ENCODE measurements around the gene PRSS57.

DNA sequence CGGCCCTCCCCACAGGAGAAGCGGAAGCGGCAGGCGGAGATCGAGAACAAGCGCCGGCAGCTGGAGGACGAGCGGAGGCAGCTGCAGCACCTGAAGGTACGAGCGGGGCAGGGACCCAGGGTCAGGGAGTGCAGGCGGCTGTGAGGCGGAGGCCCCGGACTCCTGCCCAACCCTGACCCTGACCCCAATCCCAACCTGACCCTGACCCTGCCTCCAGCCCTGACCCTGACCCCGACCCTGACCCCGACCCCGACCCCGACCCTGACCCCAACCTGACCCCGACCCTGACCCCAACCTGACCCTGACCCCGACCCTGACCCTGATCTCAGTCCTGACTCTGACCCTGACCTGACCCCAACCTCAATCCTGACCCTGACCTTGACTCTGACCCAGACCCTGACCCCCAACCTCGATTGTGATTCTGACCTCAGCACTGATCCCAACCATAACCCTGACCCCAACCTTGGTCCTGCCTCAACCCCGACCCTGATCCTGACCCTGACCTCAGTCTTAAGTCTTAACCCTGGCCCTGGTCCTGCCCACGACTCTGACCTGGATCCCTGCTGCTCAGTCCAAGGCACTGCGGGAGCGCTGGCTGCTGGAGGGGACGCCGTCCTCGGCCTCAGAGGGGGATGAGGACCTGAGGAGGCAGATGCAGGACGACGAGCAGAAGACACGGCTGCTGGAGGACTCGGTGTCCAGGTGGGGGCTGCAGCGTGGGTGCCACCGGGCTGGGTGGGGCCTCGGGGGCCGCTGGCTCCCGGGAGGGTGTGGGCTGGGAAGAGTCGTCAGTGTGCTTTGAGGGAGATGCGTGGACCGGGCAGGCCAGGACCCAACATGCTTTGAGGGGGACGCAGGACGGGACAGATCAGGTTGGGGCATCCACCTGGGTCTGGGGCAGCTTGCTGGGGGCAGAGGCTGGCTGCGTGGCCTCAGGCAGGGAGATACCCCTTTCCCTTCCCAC, 32.0 kb upstream of the PRSS57 start:
- no peak for TF ChIP-seq CREB1 (IDR thresholded peaks at IDR 0.05)
- TF ChIP-seq, protein P1, sequence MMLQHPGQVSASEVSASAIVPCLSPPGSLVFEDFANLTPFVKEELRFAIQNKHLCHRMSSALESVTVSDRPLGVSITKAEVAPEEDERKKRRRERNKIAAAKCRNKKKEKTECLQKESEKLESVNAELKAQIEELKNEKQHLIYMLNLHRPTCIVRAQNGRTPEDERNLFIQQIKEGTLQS (IDR thresholded peaks at IDR 0.05; ENCODE audit: insufficient read depth, low read depth, low read length) = no peak
- TF ChIP-seq POLR2AphosphoS5 (IDR thresholded peaks at IDR 0.05; ENCODE audit: low read depth, low read length) = no peak
- no peak for TF ChIP-seq GABPA (IDR thresholded peaks at IDR 0.05; ENCODE audit: borderline replicate concordance, insufficient read depth, low read length)
- TF ChIP-seq, protein P2, sequence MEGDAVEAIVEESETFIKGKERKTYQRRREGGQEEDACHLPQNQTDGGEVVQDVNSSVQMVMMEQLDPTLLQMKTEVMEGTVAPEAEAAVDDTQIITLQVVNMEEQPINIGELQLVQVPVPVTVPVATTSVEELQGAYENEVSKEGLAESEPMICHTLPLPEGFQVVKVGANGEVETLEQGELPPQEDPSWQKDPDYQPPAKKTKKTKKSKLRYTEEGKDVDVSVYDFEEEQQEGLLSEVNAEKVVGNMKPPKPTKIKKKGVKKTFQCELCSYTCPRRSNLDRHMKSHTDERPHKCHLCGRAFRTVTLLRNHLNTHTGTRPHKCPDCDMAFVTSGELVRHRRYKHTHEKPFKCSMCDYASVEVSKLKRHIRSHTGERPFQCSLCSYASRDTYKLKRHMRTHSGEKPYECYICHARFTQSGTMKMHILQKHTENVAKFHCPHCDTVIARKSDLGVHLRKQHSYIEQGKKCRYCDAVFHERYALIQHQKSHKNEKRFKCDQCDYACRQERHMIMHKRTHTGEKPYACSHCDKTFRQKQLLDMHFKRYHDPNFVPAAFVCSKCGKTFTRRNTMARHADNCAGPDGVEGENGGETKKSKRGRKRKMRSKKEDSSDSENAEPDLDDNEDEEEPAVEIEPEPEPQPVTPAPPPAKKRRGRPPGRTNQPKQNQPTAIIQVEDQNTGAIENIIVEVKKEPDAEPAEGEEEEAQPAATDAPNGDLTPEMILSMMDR (IDR thresholded peaks at IDR 0.05; ENCODE audit: control extremely low read depth in 1 of 3, insufficient read depth in 1 of 3, low read depth in 1 of 3, low read length in 3 of 3) = no peak
- TF ChIP-seq POLR2A (IDR thresholded peaks at IDR 0.05; ENCODE audit: control extremely low read depth in 1 of 2, low read depth in 2 of 2, low read length in 2 of 2) = no peak
- TF ChIP-seq CEBPB (IDR thresholded peaks at IDR 0.05; ENCODE audit: low read depth, low read length) = no peak
- TF ChIP-seq KDM4A (IDR thresholded peaks at IDR 0.05; ENCODE audit: low read depth, low read length, severe bottlenecking) = no peak
- no peak for TF ChIP-seq ZNF274 (IDR thresholded peaks at IDR 0.05; ENCODE audit: borderline replicate concordance, extremely low read depth, low read length)
- TF ChIP-seq EZH2 (IDR thresholded peaks at IDR 0.05; ENCODE audit: low read depth, low read length, severe bottlenecking) = no peak
- no peak for TF ChIP-seq JUND (IDR thresholded peaks at IDR 0.05; ENCODE audit: low read length)
- no peak for TF ChIP-seq EP300 (IDR thresholded peaks at IDR 0.05; ENCODE audit: borderline replicate concordance in 1 of 2, low read depth in 2 of 2, low read length in 2 of 2)

Measured in H1 (cell line).